Activated effector memory CD4-positive, alpha-beta T cell treated with Interleukin-2 at 50 U/mL for 16 hours (primary cell): ENCODE data around the gene DHRS1.
"Not testable (repeated sequence)": the region's sequence is repeated elsewhere in the genome, so short reads cannot be mapped to it uniquely, and the experiment has no call there.

ENCODE experiments used
- DNase-seq: peaks from one replicate; pipeline ENCODE4 v3.0.0-alpha.2; 2020

The DHRS1 gene

GRCh38 chr14:24299255-24300191, at the start of gene DHRS1, which contains the start of gene NOP9:
TSS of gene DHRS1 (minus strand) at chr14:24299780. CDS start at chr14:24299106, 674 bp downstream.
TSS of gene NOP9 (plus strand) at chr14:24299850. CDS start at chr14:24299955, 105 bp downstream.
- peak; percentile 88 for DNase-seq

GRCh38 chr14:24348186-24348585, 48.6 kb upstream of the DHRS1 start:
- DNase-seq = no peak

- DNase-seq = no peak
Measured at GRCh38 chr14:24347134-24347533, 47.6 kb upstream of the DHRS1 start.

- no peak for DNase-seq
Measured at GRCh38 chr14:24343795-24344660, 44.4 kb upstream of the DHRS1 start.

GRCh38 chr14:24342889-24343288, 43.3 kb upstream of the DHRS1 start:
- no peak for DNase-seq

GRCh38 chr14:24340606-24341005, 41.0 kb upstream of the DHRS1 start:
- no peak for DNase-seq

- DNase-seq = peak; percentile 67
Measured at GRCh38 chr14:24339284-24340151, 39.9 kb upstream of the DHRS1 start, which contains the start of gene RIPK3. TSS of gene RIPK3 (minus strand) at chr14:24339991. CDS start at chr14:24339826, 165 bp downstream.

GRCh38 chr14:24338843-24339242, 39.3 kb upstream of the DHRS1 start:
- no peak for DNase-seq

- no peak for DNase-seq
Measured at GRCh38 chr14:24337824-24338175, 38.2 kb upstream of the DHRS1 start.

- no peak for DNase-seq
Measured at GRCh38 chr14:24337144-24337823, 37.7 kb upstream of the DHRS1 start.

- no peak for DNase-seq
Measured at GRCh38 chr14:24335461-24336171, 36.0 kb upstream of the DHRS1 start.

- no peak for DNase-seq
Measured at GRCh38 chr14:24334431-24335291, 35.1 kb upstream of the DHRS1 start, which contains the start of gene ADCY4. TSS of gene ADCY4 (minus strand) at chr14:24335071. CDS start at chr14:24334652, 419 bp downstream.

GRCh38 chr14:24332268-24332993, 32.9 kb upstream of the DHRS1 start:
- peak; percentile 82 for DNase-seq

- DNase-seq = no peak
Measured at GRCh38 chr14:24331731-24332267, 32.2 kb upstream of the DHRS1 start.

- no peak for DNase-seq
Measured at GRCh38 chr14:24330973-24331674, 31.5 kb upstream of the DHRS1 start.

GRCh38 chr14:24329736-24330135, 30.2 kb upstream of the DHRS1 start:
- peak; percentile 53 for DNase-seq

- DNase-seq = no peak
Measured at GRCh38 chr14:24329073-24329663, 29.6 kb upstream of the DHRS1 start.

- DNase-seq = not testable (repeated sequence)
Measured at GRCh38 chr14:24327914-24328313, 28.3 kb upstream of the DHRS1 start.
